Measurements from ENCODE around the gene BYSL.

DNA sequence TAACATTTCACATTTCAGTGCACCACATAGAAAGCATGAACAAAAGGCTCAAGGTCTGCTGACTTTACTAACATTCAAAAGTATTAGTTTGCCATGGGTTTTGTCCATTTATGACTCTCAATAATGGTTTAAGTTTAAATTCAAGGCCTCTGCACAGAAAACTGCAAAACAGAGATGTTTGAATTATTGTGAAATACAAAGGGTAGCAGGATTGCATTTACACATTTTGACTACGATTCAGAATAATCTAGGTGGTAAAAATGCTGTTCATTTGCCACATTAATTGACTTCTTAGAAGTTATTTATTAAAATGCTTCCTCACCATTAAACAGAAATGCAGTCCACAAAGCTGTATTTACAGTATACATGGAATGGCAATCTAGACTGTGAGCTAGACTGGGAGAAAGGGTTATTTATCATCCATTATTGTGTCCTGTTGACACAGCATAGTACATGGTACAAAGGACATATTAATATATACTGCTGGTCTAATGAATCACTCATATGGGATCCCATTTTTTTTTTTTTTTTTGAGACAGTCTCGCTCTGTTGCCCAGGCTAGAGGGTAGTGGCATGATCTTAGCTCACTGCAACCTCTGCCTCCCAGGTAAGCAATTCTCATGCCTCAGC lies 44.1 kb upstream of the BYSL start:
- TF ChIP-seq SIN3A (IDR thresholded peaks at IDR 0.05; ENCODE audit: borderline replicate concordance, insufficient read depth, low read length) = no peak
- TF ChIP-seq TAF1 (IDR thresholded peaks at IDR 0.05; ENCODE audit: borderline replicate concordance, insufficient read depth, low read length) = no peak
- no peak for TF ChIP-seq POLR2AphosphoS5 (IDR thresholded peaks at IDR 0.05; ENCODE audit: low read depth, low read length)
- no peak for TF ChIP-seq FOXP2 (optimal IDR thresholded peaks at IDR 0.05; ENCODE audit: borderline replicate concordance, extremely low read depth, extremely low read length, insufficient read depth)

Data from PFSK-1 (cell line).